Measurements from ENCODE around the gene SMYD3. TPM values are rescaled to one million over a fixed set of nuclear protein-coding genes. Genes with fewer than 3 reads are reported as not detected.

SMYD3 gene
- total and polyA plus RNA-seq, 2 of the 4 experiments (the other 2 are of a cell fraction) = 26.5 to 37.6 TPM

- no peak overlapping the region for H2BK5ac ChIP-seq (ENCODE audit: low read depth, low read length, poor library complexity, severe bottlenecking)
- DNase-seq (peak; percentile 58), ATAC-seq (ENCODE audit: low read depth) (peak; percentile 69)
- in situ Hi-C loops (cut with MboI; ENCODE audit: low sequenced_read_pairs) (no loop called here), intact Hi-C loops (cut with micrococcal nuclease) (no loop called here), dilution Hi-C loops (cut with HindIII; ENCODE audit: low sequenced_read_pairs, unreplicated experiment) (no loop called here)
- H3K18ac ChIP-seq (ENCODE audit: low read depth, low read length) = no peak overlapping the region
- no peak overlapping the region for H2AK9ac ChIP-seq (replicated peaks; ENCODE audit: low read depth, low read length, poor library complexity)
- no peaks in the 10 kb centered on the region for H3K27me3 ChIP-seq (ENCODE audit: control insufficient read depth, insufficient read depth, low read length)
- peak overlapping the region in 1 of 2 experiments; percentile 63; a peak in 1 of 4 replicates for H4K8ac ChIP-seq (ENCODE audit: low read depth in 2 of 2, low read length in 2 of 2)
- H3K23ac ChIP-seq (ENCODE audit: low read depth, low read length) = no peak overlapping the region; the same call in 1 of the 2 replicates
- peak overlapping the region; percentile 58 for H2AFZ ChIP-seq (replicated peaks; ENCODE audit: low read length, poor library complexity)
- H3K9me3 ChIP-seq (ENCODE audit: control insufficient read depth, insufficient read depth, low read length) = peaks cover 4% of the 10 kb centered on the region
- no peaks in the 10 kb centered on the region for H4K20me1 ChIP-seq (ENCODE audit: insufficient read depth, low read length)
- H4K5ac ChIP-seq (ENCODE audit: low read depth, low read length) = no peak overlapping the region
- H2BK120ac ChIP-seq (ENCODE audit: low read depth, low read length) = no peak overlapping the region
- ChIA-PET POLR2A (ENCODE audit: unreplicated experiment) (no interaction called here), CTCF (interaction anchor here (1.1 to 1.8 kb wide), 2 partner anchors 10 to 12 kb away, joined by 3 to 6 read pairs; no protein-coding TSS in a partner anchor)
- H2BK15ac ChIP-seq (ENCODE audit: low read depth, low read length) = no peak overlapping the region
- H3K4me3 ChIP-seq (ENCODE audit: insufficient read depth, low read depth, low read length) = no peak overlapping the region
- H3K14ac ChIP-seq (replicated peaks; ENCODE audit: low read depth, low read length) = no peak overlapping the region; the same call in 1 of the 2 replicates
- H3K4me1 ChIP-seq (ENCODE audit: control insufficient read depth, insufficient read depth, low read length) = peaks cover 2% of the 10 kb centered on the region; the same call in 1 of the 2 replicates
- H3K79me1 ChIP-seq (ENCODE audit: low read depth in 1 of 2, low read length in 2 of 2) = peaks cover 8 to 13% of the 10 kb centered on the region in 2 experiments; a peak in 3 of 4 replicates
- H3K56ac ChIP-seq (ENCODE audit: extremely low read depth, insufficient read depth, low read length) = no peak overlapping the region
- TF ChIP-seq CEBPB (IDR thresholded peaks at IDR 0.05; ENCODE audit: low read depth, low read length) (no peak), RAD21 (IDR thresholded peaks at IDR 0.05; ENCODE audit: low read length) (no peak), MAFK (IDR thresholded peaks at IDR 0.05; ENCODE audit: low read depth, low read length) (no peak), POLR2A (IDR thresholded peaks at IDR 0.05; ENCODE audit: low read depth, low read length) (no peak)
- TF ChIP-seq, protein P1, sequence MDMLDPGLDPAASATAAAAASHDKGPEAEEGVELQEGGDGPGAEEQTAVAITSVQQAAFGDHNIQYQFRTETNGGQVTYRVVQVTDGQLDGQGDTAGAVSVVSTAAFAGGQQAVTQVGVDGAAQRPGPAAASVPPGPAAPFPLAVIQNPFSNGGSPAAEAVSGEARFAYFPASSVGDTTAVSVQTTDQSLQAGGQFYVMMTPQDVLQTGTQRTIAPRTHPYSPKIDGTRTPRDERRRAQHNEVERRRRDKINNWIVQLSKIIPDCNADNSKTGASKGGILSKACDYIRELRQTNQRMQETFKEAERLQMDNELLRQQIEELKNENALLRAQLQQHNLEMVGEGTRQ (IDR thresholded peaks at IDR 0.05; ENCODE audit: low read depth, low read length) = no peak
- no CpG with 5 or more reads among the region's 3 CpGs for WGBS, 2 experiments (ENCODE audit: extremely low coverage in 2 of 2, insufficient read length in 1 of 2)
- peak overlapping the region; percentile 85 for H3K4me2 ChIP-seq (ENCODE audit: low read depth, low read length)
- no peak overlapping the region; the same call in 1 of the 2 replicates for H2BK20ac ChIP-seq (ENCODE audit: low read depth, low read length)
- no peak overlapping the region for H4K91ac ChIP-seq (ENCODE audit: insufficient read depth, low read depth, low read length)
- no peaks in the 10 kb centered on the region; the same call in 1 of the 2 replicates for H3K9me1 ChIP-seq (ENCODE audit: insufficient read depth, low read length)
- no peaks in the 10 kb centered on the region for H3K36me3 ChIP-seq (ENCODE audit: control insufficient read depth, insufficient read depth, low read length)
- H2AK5ac ChIP-seq (ENCODE audit: low read depth, low read length) = no peak overlapping the region
- no peak overlapping the region for H3K27ac ChIP-seq (ENCODE audit: insufficient read depth, low read length)
- no TSS peak for BruUV-seq (replicated peaks)
- H3K9ac ChIP-seq (ENCODE audit: low read depth, low read length) = no peak overlapping the region
- no peak overlapping the region for H3K4ac ChIP-seq (ENCODE audit: low read depth, low read length)
Measured at GRCh38 chr1:246394121-246394520, 113.0 kb downstream of the SMYD3 start.
